Iris pigment epithelial cell (primary cell): Measurements from ENCODE around the gene PDE1A.

Source experiments
- DNase-seq: peaks from one replicate; pipeline ENCODE4 v3.0.0-alpha.2; 2011; ENCODE audit warnings: low read depth

The PDE1A gene

DNA sequence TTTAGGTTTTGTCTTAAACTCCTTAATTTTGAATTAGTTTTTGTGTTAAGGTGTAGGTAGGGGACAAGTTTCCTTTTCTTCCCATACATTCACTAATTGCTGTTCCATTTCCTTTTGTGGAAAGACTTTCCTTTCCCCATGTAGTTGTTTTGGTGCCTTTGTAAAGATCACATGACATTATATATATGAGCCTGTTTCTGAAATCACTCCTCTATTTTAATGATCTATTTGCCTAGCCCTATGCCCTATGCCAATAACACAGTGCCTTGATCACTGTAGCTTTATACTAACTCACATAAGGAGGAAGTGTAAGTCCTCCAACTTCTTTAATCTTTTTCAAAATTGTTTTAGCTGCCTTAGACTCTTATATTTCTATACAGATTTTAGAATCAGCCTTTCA, 229.3 kb downstream of the PDE1A start:
- no peak for DNase-seq

DNA sequence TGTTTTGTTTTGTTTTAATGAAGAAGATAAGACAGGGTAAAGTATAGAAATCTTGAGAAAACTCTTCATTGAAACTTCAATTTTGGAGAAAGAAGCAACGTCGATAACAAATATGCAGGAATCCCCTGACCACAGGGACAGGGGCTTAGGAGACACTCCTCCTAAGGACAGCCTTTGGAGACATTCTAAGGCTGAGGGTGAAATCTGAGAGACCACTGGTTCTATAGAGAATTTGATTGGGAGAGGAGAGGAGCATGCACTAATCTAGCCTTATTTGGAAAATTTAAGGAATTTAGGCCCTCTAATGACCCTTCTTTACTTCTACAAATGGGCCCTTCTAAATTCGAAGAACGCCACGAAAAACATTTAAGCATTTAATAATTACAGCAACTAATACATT, 233.5 kb downstream of the PDE1A start:
- no peak for DNase-seq

DNA sequence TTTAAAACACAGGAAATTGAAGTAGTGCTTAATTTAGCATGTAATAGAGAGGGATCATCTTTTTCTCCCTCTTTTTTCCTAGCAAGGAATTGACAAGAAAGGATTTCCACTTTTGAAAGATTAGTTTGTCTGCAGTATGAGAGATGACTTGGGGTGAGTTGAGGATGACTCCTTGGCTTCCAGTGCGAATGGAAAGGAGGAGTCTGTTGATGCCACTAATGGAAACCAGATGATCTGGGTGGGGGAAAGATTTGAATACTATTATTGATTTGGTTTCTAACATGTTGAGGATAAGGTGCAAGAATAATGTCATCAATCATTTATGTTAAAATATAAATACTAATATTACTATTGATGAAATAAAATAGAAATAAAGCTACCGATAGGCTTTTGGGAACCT, 235.8 kb downstream of the PDE1A start:
- DNase-seq = no peak

DNA sequence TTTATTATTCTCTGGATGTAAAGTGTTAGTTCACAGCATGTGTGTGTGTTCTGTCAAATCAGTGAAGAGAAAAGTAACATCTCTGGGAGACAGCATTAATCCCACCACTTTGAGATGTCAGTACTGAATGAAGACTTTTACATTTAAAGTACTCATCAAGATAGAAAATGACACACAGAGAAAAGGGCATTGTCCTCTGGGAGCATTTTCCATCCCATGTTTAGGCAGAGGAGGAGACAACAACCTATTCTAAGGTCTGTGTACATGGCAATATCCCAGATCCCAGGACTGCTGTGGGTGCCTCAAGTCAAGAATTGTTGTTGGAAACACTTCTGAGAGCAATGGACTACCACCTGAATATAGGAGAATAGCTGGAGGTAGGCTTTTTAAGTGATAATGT, 239.7 kb downstream of the PDE1A start:
- no peak for DNase-seq

DNA sequence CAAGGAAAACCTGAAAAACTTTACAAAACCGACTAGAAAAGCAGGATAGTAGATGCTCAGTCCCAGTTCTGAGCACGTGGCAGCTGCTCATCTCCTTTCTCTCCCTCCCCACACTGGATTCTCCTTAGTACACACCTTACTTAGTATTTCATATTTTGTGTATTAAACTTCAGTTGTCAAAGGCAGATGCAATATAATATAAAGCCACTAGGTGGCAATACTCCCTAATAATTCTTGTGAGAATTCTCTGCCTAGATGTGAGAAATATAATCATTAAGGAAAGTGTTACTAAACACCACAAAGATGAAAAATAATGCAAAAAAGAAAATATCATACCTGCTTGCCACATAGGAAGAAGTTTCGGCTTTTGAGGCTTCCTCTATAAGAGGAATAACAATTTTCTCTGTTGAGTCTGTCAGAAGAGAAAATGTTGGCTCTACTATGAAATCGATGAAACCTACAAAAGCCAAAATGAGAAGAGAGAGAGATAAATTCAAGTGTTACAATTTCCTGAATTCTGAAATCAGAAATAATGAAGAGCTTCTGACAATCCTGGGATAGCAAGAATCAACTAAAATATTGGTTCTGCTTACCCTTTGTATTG, 240.6 kb downstream of the PDE1A start:
- DNase-seq = peak; percentile 26

DNA sequence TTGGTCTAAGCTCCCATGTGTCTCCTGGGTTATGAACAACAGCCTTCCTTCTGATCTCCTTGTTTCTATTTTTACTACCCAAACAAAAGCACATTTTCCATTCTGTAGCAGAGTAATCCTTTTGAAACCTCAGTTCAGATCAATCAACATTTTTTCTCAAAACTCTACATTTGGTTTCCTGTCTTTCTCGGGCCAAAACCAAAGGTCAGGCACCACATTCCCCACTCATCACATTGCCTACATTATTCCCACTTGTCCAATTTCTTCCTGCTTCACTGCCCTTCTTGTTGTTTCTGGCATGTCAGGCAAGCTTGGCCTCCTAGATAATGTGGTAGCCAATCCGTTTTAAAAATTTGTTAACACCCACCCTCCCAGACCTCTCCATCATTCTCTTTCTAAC, 244.4 kb downstream of the PDE1A start:
- DNase-seq = peak; percentile 30

DNA sequence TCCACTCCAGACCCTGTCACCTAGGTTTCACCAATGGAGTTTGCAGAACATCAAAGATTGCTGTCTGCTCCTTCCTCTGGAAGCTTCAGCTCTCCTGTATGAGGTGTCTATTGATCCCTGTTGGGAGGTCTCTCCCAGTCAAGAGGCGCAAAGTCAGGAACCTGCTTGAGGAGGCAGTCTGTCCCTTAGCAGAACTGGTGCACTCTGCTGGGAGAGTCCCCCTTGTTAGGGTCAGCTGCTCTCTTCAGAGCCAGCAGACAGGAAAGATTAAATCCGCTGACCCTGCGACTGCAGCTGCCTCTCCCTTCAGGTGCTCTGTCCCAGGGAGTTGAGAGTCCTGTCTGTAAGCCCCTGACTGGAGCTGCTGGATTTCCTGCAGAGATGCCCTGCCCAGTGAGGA, 245.5 kb downstream of the PDE1A start:
- DNase-seq = no peak

DNA sequence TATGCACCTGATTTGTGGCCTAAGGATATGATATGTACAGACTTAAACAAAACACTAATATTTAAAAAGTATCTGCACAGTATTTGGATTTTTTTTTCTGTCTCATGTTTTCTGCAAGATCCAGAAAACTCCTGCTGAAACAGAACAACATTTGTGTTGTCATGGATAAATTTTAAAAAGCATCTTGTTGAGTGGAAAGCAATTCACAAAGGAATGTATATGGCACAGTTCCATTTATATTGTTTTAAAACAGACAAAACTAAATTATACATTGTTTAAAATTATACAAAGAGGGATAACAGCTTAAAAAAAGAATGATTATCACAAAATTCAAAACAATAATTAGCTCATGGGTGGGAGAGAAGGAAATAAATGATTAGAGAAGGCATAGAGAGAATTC, 247.7 kb downstream of the PDE1A start:
- DNase-seq = no peak

DNA sequence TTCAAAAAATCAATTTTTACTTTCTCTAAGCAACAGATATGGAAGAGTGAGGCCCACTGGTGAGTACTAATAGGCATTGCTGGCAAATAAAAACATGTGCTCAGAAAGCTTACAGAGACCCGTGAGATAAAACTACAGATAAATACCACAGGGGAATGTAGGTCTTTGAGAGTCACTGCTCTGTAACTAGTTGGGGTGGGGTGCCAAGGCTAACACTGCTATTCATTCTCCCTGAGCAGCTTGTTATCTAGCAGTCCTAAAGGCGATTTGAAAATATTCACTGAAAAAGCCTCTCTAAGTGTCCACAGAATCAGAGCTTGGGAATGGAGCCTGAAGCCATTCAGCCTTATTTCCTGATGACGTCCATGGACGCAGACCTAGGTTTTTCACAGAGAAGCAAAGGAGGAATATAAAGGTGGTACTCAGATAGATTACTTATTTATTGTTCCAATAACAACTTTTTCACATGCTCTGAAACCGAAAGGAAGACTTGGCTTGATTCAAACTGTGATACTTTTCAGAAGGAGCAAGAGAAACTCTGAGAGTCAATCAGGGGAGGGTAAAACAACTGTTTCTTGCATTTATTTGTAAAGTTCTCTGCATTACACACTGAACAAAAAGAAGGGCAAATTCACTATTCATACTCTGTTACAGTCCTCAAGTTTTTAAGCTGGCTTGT, 252.8 kb downstream of the PDE1A start:
- no peak for DNase-seq

DNA sequence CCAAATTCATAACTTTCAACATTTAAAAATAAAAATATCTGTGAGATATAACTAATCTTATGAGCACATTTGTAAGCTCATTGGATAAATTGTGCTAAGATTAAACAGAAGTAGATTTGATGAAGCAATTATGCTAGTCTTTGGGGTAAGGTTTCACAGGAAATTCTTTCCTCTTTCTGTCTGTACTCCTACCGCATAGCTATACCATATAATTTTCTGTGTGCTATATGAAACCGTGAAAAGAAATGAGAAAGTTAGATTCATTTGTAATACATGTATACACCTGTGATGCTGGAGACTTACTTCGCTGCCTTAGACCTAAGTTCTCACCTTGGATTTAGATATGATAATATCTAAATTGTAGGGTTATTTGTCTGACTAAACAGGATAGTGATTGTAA, 256.5 kb downstream of the PDE1A start:
- no peak for DNase-seq

DNA sequence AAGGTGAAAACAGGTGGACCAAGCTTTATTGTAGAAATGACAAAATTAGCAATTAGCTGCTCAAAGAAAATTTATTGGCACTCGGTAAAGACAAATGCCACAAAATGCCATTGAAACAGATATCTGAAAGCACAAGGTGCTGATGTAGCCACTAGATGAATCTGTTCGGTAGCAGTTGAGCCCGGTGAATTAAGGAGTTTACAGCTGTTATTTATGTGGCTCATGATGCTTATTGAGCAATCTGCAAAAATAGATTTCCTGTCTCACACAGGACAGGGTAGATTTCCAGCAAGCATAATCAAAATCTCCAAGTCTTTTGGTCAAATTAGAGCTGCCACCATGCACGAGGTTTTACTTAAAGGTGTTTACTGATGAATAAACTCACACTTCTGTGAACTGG, 259.0 kb downstream of the PDE1A start:
- DNase-seq = no peak

DNA sequence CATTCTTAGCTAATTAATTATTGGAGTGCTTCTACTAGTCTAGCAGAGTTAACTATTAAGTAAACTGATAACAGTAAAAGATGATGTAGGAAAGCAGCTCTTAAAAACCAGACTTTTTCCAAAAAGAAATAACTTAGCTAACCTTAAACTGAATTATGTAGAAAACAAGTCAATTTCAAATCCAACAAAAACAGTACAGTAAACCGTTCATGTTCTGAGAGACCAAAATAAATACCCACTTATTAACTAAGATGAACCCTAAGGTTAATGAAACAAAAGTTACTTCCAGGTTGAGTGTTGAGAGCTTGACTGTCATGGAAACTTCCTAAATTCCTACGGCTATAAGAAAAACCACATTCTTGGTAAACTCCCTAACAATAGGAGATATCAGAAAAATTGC, 260.0 kb downstream of the PDE1A start:
- DNase-seq = no peak

DNA sequence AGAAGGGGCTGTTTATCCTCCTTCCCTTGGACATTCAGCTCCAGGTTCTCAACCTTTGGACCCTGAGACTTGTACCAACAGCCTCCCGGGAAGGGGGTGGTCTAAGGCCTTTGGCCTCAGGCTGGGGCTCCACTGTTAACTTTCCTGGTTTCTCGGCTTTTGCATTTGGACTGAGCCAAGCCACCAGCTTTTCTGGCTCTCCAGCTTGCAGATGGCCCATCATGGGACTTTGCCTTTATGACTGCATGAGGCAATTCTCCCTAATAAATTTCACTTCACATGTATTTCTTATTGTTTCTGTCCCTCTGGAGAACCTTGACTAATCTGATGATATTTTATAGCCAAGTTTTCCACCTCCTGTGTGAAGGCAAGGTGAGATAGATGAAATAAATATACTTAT, 260.4 kb downstream of the PDE1A start:
- no peak for DNase-seq

DNA sequence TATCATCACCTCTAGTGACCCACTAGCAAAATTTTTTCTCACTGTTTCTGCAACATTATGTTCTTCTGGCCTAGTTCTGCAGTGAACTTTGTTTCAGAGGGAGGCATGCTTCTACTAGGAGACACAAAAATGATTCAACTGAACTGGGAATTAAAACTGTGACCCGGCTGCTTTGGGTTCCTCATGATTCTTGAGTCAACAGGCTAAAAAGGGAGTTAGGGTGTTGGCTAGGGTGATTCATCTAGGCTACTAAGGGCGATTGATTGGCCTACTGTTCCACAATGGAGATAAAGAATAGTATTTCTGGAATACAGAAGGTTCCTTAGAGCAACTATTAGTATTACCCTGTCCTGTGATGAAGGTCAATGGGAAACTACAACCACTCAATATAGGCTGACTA, 261.6 kb downstream of the PDE1A start:
- no peak for DNase-seq

DNA sequence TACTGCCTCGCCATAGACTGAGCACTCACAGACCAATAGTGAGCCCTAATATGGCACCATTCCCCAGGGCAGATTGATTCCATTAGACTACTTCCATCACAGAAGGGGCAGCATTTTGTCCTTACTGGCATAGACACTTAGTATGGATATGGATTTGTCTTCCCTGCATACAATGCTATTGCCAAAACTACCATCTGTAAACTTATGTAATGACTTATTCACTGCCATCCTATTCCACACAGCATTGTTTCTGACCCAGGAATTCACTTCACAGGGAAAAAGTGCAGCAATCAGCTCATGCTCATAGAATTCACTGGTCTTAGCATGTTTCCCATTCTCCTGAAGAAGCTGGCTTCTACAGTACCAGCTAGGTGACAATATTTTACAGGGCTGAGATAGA, 262.1 kb downstream of the PDE1A start:
- no peak for DNase-seq

DNA sequence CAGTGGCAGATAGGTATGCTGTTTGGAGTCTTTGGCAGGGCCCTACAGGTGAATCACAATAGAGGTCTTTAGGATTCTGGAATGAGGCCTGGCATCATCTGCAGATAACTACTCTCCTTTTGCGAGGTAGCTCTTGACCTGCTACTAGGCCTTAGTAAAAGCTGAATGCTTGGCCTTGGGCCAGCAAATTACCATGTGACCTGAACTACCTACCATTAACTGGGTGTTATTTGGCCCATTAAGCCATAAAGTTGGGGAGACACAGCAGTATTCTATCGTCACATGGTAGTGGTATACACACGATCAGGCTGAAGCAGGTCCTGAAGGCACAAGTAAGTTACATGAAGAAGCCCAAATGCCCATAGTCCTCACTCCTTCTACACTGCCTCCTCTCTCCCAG, 263.0 kb downstream of the PDE1A start:
- DNase-seq = no peak

DNA sequence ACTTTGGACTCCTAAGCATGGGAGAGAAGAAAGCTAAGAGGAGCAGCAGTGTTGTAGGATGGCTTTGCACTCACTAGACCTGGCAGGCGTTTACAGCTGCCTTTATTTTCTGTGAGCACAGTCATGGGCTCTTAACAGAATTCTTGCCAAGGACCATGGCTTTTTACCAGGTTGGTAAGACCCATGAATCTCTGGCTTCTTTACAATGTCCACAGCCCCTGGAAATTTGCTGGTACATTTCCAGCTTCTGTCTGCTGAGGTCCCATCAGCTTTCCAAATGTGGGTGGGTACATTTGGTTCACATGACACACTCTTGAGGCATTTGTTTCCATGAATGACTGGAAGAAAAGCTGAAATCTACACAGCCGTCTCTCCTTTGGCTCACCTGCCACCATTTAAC, 278.5 kb downstream of the PDE1A start:
- DNase-seq = no peak

DNA sequence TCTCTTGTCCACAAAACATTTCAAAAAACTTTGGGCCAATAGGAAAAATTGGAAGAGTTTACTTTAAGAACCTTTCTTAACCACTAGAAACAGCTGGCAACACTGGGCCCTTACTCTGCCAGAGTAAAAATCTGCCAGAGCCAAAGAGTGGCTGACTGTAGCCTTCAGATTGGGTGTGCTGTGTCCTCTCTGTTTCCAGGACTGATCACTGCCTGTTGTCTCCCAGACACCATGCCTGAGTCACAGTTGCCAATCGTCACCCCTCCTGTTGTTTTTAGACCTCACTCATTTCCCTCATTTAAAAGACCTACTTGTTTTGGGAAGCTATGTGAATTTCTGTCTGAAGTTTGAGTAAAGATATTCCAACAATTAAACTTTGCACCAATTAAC, 282.1 kb downstream of the PDE1A start:
- DNase-seq = no peak

DNA sequence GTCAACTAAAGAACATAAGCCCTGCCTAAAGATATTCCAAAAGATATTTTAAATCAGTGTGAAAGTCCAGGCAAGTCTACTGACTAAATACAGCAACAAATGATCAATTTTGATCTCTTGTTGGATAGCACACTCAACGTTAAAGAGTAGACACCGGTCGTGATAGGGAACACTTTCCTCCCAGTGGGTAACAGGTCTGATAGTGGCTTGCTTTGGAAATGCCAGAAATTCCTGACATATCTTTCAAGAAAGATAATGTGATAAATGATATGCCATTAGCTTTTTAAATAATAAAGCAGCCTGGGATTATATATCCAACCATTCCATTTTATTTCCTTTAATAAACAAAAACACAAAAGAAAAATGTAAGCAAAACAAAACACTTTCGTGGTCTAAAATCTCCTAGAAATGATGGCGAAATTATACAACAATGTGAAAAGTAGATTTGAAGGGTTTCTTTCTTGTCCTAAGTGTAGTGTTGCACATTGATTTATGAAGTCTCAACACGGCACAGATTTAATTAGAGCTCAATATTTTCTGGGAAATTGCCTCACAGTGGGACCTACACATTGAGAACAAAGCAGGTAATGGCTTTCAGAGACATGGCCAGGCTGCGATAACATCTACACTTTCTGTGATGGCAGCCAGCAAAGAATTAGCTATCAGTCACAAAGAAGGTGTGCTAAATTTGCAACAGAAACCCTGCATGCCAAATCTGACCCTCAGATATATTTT, 282.6 kb downstream of the PDE1A start:
- peak; percentile 14 for DNase-seq

DNA sequence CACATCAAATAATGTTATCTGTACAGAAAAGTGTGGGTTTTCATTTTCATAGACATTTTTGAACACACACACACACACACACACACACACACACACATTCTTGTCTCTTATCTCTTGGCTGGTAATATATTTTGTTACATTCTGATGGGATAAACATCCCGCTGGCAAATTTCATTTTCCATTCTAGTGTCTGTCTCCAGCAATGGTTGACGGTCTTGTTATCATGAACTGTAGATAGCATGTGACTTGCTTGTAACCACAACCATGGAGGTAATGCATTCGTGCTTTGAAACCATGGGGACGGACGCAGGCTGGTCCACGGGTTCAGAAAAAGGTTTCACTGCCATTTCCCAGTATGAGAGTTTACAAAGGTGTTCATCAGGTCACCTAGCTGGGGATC, 284.8 kb downstream of the PDE1A start:
- DNase-seq = peak; percentile 21

DNA sequence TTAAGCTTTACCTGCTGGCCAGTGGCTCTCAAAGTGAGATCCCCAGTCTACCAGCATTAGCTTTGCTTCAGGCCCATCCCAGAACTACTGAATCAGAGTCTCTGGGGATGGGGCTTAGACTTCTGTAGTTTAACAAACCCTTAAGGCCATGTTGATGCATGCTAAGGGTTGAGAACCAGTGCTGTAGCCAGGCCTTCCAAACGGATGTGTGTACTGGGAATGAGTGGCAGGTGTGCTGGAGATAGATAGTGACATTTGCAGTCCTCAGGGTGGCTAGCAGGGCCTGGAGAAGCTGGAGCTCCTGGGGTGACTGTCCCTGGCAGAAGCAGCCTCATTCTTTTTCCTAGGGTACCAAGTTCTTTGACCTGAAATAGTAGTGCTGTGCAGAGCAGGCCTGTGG, 292.6 kb downstream of the PDE1A start:
- no peak for DNase-seq

DNA sequence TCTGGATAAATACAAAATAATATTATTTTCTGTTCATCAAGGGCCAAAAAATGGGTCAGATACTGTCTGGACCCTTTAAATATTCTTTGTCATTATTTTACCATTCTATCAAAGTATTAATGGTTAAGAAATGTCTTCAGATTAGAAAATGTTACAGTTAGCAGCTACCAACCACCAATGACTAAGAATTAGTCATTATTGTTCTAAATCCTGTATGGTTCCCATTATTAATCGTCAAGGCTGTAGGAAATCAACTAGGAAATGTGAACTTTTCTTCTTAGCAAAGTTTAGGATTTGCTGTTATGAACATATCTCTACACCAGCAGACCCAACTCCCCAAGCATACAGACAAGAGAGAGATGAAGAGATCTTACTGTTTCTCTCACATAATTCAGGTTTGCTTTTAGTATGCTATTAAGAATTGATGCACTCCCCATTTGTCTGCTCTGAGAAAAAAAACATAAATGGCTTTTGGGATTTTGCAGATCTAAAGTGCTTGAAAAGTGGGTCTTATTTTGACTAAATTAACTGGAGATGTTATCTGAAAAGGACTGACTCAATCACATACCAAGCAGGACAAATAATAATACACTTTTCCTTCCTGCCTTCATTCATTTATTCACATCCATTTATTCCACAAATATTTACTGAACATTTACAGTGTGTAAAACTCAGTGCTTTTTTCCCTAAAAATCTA, 293.5 kb downstream of the PDE1A start:
- DNase-seq = peak; percentile 40

DNA sequence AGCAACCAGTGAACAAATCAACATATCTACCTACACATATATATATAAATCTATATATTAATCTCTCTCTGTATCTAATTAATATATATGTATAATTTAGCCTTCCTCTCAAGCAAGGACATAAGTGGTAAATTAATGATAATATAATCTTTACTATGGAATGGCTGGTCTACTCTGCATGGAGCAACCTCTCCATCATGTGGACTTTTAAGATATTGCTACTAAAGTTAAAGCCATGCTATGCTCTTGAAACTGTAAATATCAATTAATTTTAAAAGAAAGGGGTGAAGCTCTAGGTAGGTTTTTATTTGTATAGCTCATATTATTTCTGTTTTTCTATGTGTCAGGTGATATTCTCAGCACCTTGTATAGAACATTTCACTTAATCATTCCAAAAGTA, 294.2 kb downstream of the PDE1A start:
- DNase-seq = peak; percentile 14
